Measurements from ENCODE around the gene SPATA31C1.

The SPATA31C1 gene

GRCh38 chr9:87889065-87889881 lies 28.5 kb upstream of the SPATA31C1 start:
- H3K4me1 ChIP-seq: no peaks in the 10 kb centered on the region
- no peaks in the 10 kb centered on the region for H3K36me3 ChIP-seq
- H3K9me3 ChIP-seq: no peaks in the 10 kb centered on the region
- no peak overlapping the region for H3K4me3 ChIP-seq (ENCODE audit: low read depth, low read length)
- H3K27me3 ChIP-seq: no peaks in the 10 kb centered on the region
- TF ChIP-seq CTCF (IDR thresholded peaks at IDR 0.05; ENCODE audit: low read depth, low read length): no peak
- DNase-seq: no peak

- no peaks in the 10 kb centered on the region for H3K4me1 ChIP-seq
- no peak for TF ChIP-seq CTCF (IDR thresholded peaks at IDR 0.05; ENCODE audit: low read depth, low read length)
- no peaks in the 10 kb centered on the region for H3K9me3 ChIP-seq
- H3K27me3 ChIP-seq: no peaks in the 10 kb centered on the region
- no peak overlapping the region for H3K4me3 ChIP-seq (ENCODE audit: low read depth, low read length)
- no peak for DNase-seq
- H3K36me3 ChIP-seq: no peaks in the 10 kb centered on the region
These were observed 27.9 kb upstream of the SPATA31C1 start for GRCh38 chr9:87889882-87890252.

- Histone ChIP-seq H3K4me3 (ENCODE audit: low read depth, low read length) (no peak overlapping the region), H3K36me3 (no peaks in the 10 kb centered on the region), H3K27me3 (no peaks in the 10 kb centered on the region), H3K9me3 (no peaks in the 10 kb centered on the region), H3K4me1 (no peaks in the 10 kb centered on the region)
- TF ChIP-seq CTCF (IDR thresholded peaks at IDR 0.05; ENCODE audit: low read depth, low read length): no peak
- DNase-seq: no peak
These were observed 26.9 kb upstream of the SPATA31C1 start for GRCh38 chr9:87890837-87891236.

- Histone ChIP-seq H3K9me3 (no peaks in the 10 kb centered on the region), H3K4me1 (no peaks in the 10 kb centered on the region), H3K4me3 (ENCODE audit: low read depth, low read length) (no peak overlapping the region), H3K36me3 (no peaks in the 10 kb centered on the region), H3K27me3 (no peaks in the 10 kb centered on the region)
- no peak for TF ChIP-seq CTCF (IDR thresholded peaks at IDR 0.05; ENCODE audit: low read depth, low read length)
- no peak for DNase-seq
These were observed 26.0 kb upstream of the SPATA31C1 start for GRCh38 chr9:87891754-87892153.

GRCh38 chr9:87892956-87893355 lies 24.8 kb upstream of the SPATA31C1 start:
- no peak for TF ChIP-seq CTCF (IDR thresholded peaks at IDR 0.05; ENCODE audit: low read depth, low read length)
- no peaks in the 10 kb centered on the region for H3K4me1 ChIP-seq
- no peak for DNase-seq
- H3K27me3 ChIP-seq: no peaks in the 10 kb centered on the region
- no peaks in the 10 kb centered on the region for H3K9me3 ChIP-seq
- no peak overlapping the region for H3K4me3 ChIP-seq (ENCODE audit: low read depth, low read length)
- no peaks in the 10 kb centered on the region for H3K36me3 ChIP-seq

- H3K4me1 ChIP-seq: no peaks in the 10 kb centered on the region
- TF ChIP-seq CTCF (IDR thresholded peaks at IDR 0.05; ENCODE audit: low read depth, low read length): peak; percentile 20; the same call in 1 of the 2 replicates
- H3K27me3 ChIP-seq: no peaks in the 10 kb centered on the region
- no peaks in the 10 kb centered on the region for H3K9me3 ChIP-seq
- H3K4me3 ChIP-seq (ENCODE audit: low read depth, low read length): no peak overlapping the region
- no peaks in the 10 kb centered on the region for H3K36me3 ChIP-seq
- no peak for DNase-seq
These were observed 22.6 kb upstream of the SPATA31C1 start for GRCh38 chr9:87894998-87895625.
